Measurements from ENCODE around the gene PLD6. TPM values are rescaled to one million over a fixed set of nuclear protein-coding genes. Genes with fewer than 3 reads are reported as not detected.

Gene PLD6
- total RNA-seq, 1 experiment from 2014 or later: 8.0 TPM

DNA sequence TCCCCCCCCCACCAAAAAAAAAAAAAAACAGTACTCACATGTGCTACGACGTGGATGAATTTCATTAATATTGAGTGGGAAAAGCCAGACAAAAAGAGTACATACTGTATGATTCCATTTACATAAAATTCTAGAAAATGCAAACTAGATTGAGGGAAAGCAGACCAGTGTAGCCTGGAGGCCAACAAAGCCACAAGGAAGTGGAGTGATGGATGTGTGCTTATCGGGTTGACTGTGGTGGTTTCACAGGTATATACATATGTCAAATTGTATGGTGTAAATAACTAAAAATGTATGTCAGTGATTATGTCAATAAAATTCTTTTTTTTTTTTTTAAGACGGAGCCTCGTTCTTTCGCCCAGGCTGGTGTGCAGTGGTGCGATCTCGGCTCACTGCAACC is 1.9 kb upstream of the PLD6 start:
- H3K27ac Mint-ChIP-seq (ENCODE audit: unreplicated experiment): no peak overlapping the region
- H3K4me1 Mint-ChIP-seq (ENCODE audit: low read depth, unreplicated experiment): peaks cover 5% of the 10 kb centered on the region
- H3K9me3 Mint-ChIP-seq (ENCODE audit: unreplicated experiment): no peaks in the 10 kb centered on the region
- H3K36me3 Mint-ChIP-seq (ENCODE audit: insufficient read depth, unreplicated experiment): peaks cover 14% of the 10 kb centered on the region
- Histone ChIP-seq H3K27me3 (replicated peaks; ENCODE audit: control insufficient read depth, insufficient read depth, low read length) (no peaks in the 10 kb centered on the region), H3K9me3 (no peaks in the 10 kb centered on the region), H3K36me3 (ENCODE audit: control insufficient read depth, insufficient read depth, low read length) (no peaks in the 10 kb centered on the region), H3K4me1 (peaks cover 7% of the 10 kb centered on the region; the same call in 1 of the 2 replicates), H3K4me3 (ENCODE audit: low read depth, low read length) (no peak overlapping the region)
- H3K4me3 Mint-ChIP-seq (ENCODE audit: unreplicated experiment): no peak overlapping the region
- BruUV-seq (replicated peaks): no TSS peak
- ChIA-PET POLR2A (no interaction called here), CTCF (no interaction called here)
- TF ChIP-seq, protein P1, sequence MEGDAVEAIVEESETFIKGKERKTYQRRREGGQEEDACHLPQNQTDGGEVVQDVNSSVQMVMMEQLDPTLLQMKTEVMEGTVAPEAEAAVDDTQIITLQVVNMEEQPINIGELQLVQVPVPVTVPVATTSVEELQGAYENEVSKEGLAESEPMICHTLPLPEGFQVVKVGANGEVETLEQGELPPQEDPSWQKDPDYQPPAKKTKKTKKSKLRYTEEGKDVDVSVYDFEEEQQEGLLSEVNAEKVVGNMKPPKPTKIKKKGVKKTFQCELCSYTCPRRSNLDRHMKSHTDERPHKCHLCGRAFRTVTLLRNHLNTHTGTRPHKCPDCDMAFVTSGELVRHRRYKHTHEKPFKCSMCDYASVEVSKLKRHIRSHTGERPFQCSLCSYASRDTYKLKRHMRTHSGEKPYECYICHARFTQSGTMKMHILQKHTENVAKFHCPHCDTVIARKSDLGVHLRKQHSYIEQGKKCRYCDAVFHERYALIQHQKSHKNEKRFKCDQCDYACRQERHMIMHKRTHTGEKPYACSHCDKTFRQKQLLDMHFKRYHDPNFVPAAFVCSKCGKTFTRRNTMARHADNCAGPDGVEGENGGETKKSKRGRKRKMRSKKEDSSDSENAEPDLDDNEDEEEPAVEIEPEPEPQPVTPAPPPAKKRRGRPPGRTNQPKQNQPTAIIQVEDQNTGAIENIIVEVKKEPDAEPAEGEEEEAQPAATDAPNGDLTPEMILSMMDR (IDR thresholded peaks at IDR 0.05; ENCODE audit: insufficient read depth in 1 of 2, low read depth in 1 of 2, low read length in 1 of 2, severe bottlenecking in 1 of 2, unreplicated experiment in 1 of 2): no peak
- H3K27me3 Mint-ChIP-seq (ENCODE audit: insufficient read depth, unreplicated experiment): no peaks in the 10 kb centered on the region
- intact Hi-C loops (cut with micrococcal nuclease; ENCODE audit: unreplicated experiment): loop anchor here (5.0 kb wide), 1 partner anchor 206 kb away; no protein-coding TSS in a partner anchor
- no peak for DNase-seq

DNA sequence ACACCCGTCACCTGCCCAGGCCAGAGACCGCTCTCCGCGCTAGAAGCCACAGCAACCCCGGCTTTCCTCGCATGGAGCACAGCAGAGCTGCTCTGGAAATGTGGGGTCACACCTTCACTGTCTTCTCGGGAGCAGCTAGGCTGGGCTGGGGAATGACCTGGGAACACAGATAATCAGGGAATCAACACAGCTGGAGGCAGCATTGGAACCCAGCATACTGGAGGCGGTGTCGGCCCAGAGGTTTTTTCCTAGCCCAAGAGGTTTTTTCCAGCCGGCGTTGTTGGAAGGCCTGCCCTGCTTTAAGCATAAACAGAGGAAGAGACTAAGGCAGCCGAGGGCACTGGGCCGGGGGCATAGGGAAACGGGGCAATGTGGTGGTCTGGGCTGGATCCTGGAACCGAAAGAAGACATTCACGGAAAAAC is 791 bp upstream of the PLD6 start:
- Histone ChIP-seq H3K9me3 (no peaks in the 10 kb centered on the region), H3K27me3 (replicated peaks; ENCODE audit: control insufficient read depth, insufficient read depth, low read length) (no peaks in the 10 kb centered on the region), H3K36me3 (ENCODE audit: control insufficient read depth, insufficient read depth, low read length) (peaks cover 4% of the 10 kb centered on the region), H3K4me1 (peaks cover 7% of the 10 kb centered on the region; the same call in 1 of the 2 replicates), H3K4me3 (ENCODE audit: low read depth, low read length) (peak overlapping the region; percentile 79)
- intact Hi-C loops (cut with micrococcal nuclease; ENCODE audit: unreplicated experiment): loop anchor here (1.0 to 5.0 kb wide), 3 partner anchors 30 to 205 kb away; partner anchors contain the start of gene FLCN
- Mint-ChIP-seq H3K9me3 (ENCODE audit: unreplicated experiment) (no peaks in the 10 kb centered on the region), H3K27me3 (ENCODE audit: insufficient read depth, unreplicated experiment) (no peaks in the 10 kb centered on the region), H3K4me3 (ENCODE audit: unreplicated experiment) (peak overlapping the region; percentile 81), H3K27ac (ENCODE audit: unreplicated experiment) (peak overlapping the region; percentile 83), H3K4me1 (ENCODE audit: low read depth, unreplicated experiment) (peaks cover 5% of the 10 kb centered on the region), H3K36me3 (ENCODE audit: insufficient read depth, unreplicated experiment) (peaks cover 11% of the 10 kb centered on the region)
- TF ChIP-seq, protein P1 (IDR thresholded peaks at IDR 0.05; ENCODE audit: insufficient read depth in 1 of 2, low read depth in 1 of 2, low read length in 1 of 2, severe bottlenecking in 1 of 2, unreplicated experiment in 1 of 2): no peak
- ChIA-PET POLR2A (no interaction called here), CTCF (no interaction called here)
- DNase-seq: no peak
- BruUV-seq (replicated peaks): no TSS peak

DNA sequence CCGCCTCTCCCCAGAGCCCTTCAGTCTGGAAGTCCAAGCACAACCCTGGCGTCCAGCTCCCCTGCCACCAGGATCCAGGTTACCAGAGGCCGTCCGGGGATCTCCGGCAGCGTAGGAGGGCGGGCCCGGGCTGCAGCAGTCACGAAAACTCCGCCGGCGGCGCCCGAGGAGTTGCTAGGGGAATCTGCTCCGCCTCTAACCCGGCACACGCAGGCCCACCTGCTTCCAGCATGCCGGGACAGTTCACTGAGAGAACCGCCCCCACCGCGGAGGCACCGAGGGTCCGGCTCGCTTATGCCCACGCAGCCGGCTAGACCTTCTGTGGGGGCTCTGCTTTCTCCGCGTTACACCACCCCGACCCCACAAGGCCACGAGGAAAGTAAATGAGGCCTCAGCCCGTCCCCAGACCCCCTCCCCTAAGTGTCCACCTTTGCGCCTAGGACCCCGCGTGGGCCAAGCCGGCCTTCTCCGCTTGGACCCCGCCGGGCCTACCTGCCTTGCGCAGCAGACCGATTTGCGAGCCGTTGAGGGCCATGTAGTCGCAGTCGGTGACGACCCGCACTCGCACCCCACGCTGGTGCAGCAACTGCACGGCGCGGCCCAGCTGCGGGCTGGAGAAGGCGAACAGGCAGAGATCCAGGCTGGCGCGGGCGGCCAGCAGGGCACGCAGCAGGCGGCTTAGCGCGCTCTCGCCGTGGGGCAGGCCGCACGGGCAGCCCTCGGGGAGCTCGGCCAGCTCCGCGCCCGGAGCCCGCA is 587 bp downstream of the PLD6 start:
- Histone ChIP-seq H3K27me3 (replicated peaks; ENCODE audit: control insufficient read depth, insufficient read depth, low read length) (no peaks in the 10 kb centered on the region), H3K9me3 (no peaks in the 10 kb centered on the region), H3K4me3 (ENCODE audit: low read depth, low read length) (peak overlapping the region; percentile 79), H3K36me3 (ENCODE audit: control insufficient read depth, insufficient read depth, low read length) (peaks cover 4% of the 10 kb centered on the region), H3K4me1 (peaks cover 7% of the 10 kb centered on the region; the same call in 1 of the 2 replicates)
- Mint-ChIP-seq H3K27ac (ENCODE audit: unreplicated experiment) (peak overlapping the region; percentile 83), H3K4me1 (ENCODE audit: low read depth, unreplicated experiment) (peaks cover 5% of the 10 kb centered on the region), H3K36me3 (ENCODE audit: insufficient read depth, unreplicated experiment) (peaks cover 19% of the 10 kb centered on the region), H3K4me3 (ENCODE audit: unreplicated experiment) (peak overlapping the region; percentile 81), H3K9me3 (ENCODE audit: unreplicated experiment) (no peaks in the 10 kb centered on the region), H3K27me3 (ENCODE audit: insufficient read depth, unreplicated experiment) (no peaks in the 10 kb centered on the region)
- peak; percentile 80 to 81 for DNase-seq
- ChIA-PET CTCF (no interaction called here), POLR2A (no interaction called here)
- TF ChIP-seq, protein P1 (IDR thresholded peaks at IDR 0.05; ENCODE audit: insufficient read depth in 1 of 2, low read depth in 1 of 2, low read length in 1 of 2, severe bottlenecking in 1 of 2, unreplicated experiment in 1 of 2): no peak
- BruUV-seq (replicated peaks): TSS peak; percentile 31
- intact Hi-C loops (cut with micrococcal nuclease; ENCODE audit: unreplicated experiment): loop anchor here (1.0 to 5.0 kb wide), 3 partner anchors 32 to 203 kb away; partner anchors contain the start of gene FLCN

Data from Caco-2 (cell line).